ENCODE measurements around the gene IL22RA2.

GRCh38 chr6:137175157-137175867, 1.9 kb upstream of the IL22RA2 start:
- TF ChIP-seq POLR2A (IDR thresholded peaks at IDR 0.05) = no peak
- TF ChIP-seq CTCF (IDR thresholded peaks at IDR 0.05) = no peak

Measured in testis (tissue), 2 donors.